Kidney (tissue), 14 donors: ENCODE measurements around the gene PDIA5. TPM values are rescaled to one million over a fixed set of nuclear protein-coding genes. Genes with fewer than 3 reads are reported as not detected.

Experiments
- DNase-seq, 5 donors: peaks; one replicate each; pipeline ENCODE4 v3.0.0-alpha.2; 2013 to 2020
- FAIRE-seq: peaks from 2 replicates; lab custom pipeline; 2012; peaks lifted over from hg19 to GRCh38; lab: Jason Lieb, UNC
- H3K27ac ChIP-seq, 2 donors: one replicate each; pipeline ENCODE4 v1.7.0; 2013; ENCODE audit warnings: low read depth in 2 of 2, low read length in 2 of 2, inconsistent platforms in 1 of 2
- H3K27me3 ChIP-seq: one replicate; pipeline ENCODE4 v1.7.1; 2013; ENCODE audit warnings: low read length, inconsistent platforms; ENCODE audit not compliant: control insufficient read depth, insufficient read depth
- H3K36me3 ChIP-seq, 3 donors: one replicate each; pipeline versions ENCODE4 v1.7.0 to v1.7.1; 2013; ENCODE audit warnings: low read length in 3 of 3, control low read depth in 1 of 3, inconsistent platforms in 1 of 3; ENCODE audit not compliant: insufficient read depth in 3 of 3, control insufficient read depth in 2 of 3
- H3K4me1 ChIP-seq, 3 donors: one replicate each; pipeline versions ENCODE4 v1.7.0 to v1.7.1; 2013; ENCODE audit warnings: low read length in 3 of 3, inconsistent platforms in 1 of 3, low read depth in 1 of 3; ENCODE audit not compliant: control insufficient read depth in 2 of 3, insufficient read depth in 2 of 3
- H3K4me3 ChIP-seq, 3 donors: one replicate each; pipeline versions ENCODE4 v1.7.0 to v1.8.1; 2013; ENCODE audit warnings: low read length in 3 of 3, control low read depth in 1 of 3, inconsistent platforms in 1 of 3
- H3K9ac ChIP-seq, 3 donors: one replicate each; pipeline versions ENCODE4 v1.7.0 to v1.7.1; 2013; ENCODE audit warnings: low read length in 3 of 3, control low read depth in 1 of 3, inconsistent platforms in 1 of 3
- H3K9me3 ChIP-seq, 3 donors: one replicate each; pipeline versions ENCODE4 v1.7.0 to v1.7.1; 2013; ENCODE audit warnings: low read length in 3 of 3, control low read depth in 1 of 3, inconsistent platforms in 1 of 3; ENCODE audit not compliant: control insufficient read depth in 2 of 3, insufficient read depth in 1 of 3
- CTCF ChIP-seq: IDR thresholded peaks from 3 replicates; pipeline ENCODE4 v1.5.1; 2012; ENCODE audit warnings: mild to moderate bottlenecking, moderate library complexity, borderline replicate concordance; ENCODE audit not compliant: insufficient read depth; ENCODE audit errors: extremely low read depth
- intact Hi-C: fragments of 100-400 bp; cut with DNase I; formaldehyde crosslinking; loops from one replicate; pipeline ENCODE4 v1.11.1; 2022
- polyA plus RNA-seq: library from polyadenylated mRNA; stranded (reverse); fragments of 350-450 nt; fragmentation: Illumina TruSeq; extraction: RNeasy Lipid Tissue Mini Kit (QIAGEN cat#74804); gene quantifications from one replicate; pipeline ENCODE4 v1.2.3, GENCODE V29; 2014; ENCODE audit warnings: low read depth, low replicate concordance; ENCODE audit not compliant: insufficient read depth
- total RNA-seq: library from RNA; stranded (reverse); fragmentation: NEBNext Ultra II Directional; extraction: Animal tissue kit (Norgen Biotek cat#: 25700); gene quantifications from one replicate; pipeline ENCODE4 v1.2.1, GENCODE V29; 2021
- donor health status: control.
- donor health status: control.
- donor health status: control.
- donor health status: control.
- donor health status: control.
- donor health status: DM: yes; HTN: yes; CAD: no.
- donor health status: Normal renal cell carcinoma (clear cell type).

Gene PDIA5
- total and polyA plus RNA-seq, 2 donors from 2014 or later = 19.9 to 27.9 TPM

DNA sequence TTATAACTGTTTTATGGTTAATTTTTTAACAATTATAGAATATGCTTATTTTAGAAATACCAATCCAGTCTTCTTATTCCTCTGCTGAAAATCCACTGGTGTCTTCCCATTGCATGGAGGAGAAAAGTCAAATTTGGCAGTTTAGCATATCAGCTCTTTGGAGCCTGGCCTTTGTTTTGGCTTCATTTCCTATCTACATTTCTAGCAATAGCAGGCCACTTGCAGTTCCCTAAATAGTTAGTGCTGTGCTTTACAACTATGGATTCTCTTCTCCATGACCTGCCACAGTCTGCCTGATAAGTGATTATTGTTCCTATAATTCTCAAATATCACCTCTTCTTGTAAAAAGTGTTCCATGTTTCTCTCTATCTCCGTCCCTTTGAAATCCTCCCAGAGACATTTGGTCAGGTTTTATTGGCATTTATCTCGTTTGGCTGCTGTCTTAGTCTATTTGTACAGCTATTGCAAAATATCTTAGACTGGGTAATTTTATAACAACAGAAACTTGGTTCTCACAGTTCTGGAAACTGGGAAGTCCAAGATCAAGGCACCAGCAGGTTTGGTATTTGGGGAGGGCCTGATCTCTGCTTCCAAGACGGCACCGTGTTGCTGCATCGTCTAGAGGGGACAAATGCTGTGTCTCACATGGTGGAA lies 126.8 kb downstream of the PDIA5 start:
- H3K27me3 ChIP-seq = no peaks in the 10 kb centered on the region
- no peak overlapping the region for H3K27ac ChIP-seq
- H3K36me3 ChIP-seq = no peaks in the 10 kb centered on the region
- no peaks in the 10 kb centered on the region for H3K9me3 ChIP-seq
- no peak for DNase-seq
- intact Hi-C loops = no loop called here
- no peak overlapping the region for H3K9ac ChIP-seq
- H3K4me1 ChIP-seq = no peaks in the 10 kb centered on the region
- no peak for TF ChIP-seq CTCF
- H3K4me3 ChIP-seq = no peak overlapping the region
- FAIRE-seq = no peak

GRCh38 chr3:123194552-123194951 lies 127.7 kb downstream of the PDIA5 start:
- no peak for FAIRE-seq
- no peaks in the 10 kb centered on the region for H3K27me3 ChIP-seq
- no peaks in the 10 kb centered on the region for H3K9me3 ChIP-seq
- peak; percentile 37 for TF ChIP-seq CTCF
- DNase-seq = peak in 4 of 5 donors; percentile 21 to 51 (median 37)
- intact Hi-C loops = no loop called here
- no peaks in the 10 kb centered on the region for H3K4me1 ChIP-seq
- H3K36me3 ChIP-seq = no peaks in the 10 kb centered on the region
- H3K4me3 ChIP-seq = no peak overlapping the region
- no peak overlapping the region for H3K27ac ChIP-seq
- H3K9ac ChIP-seq = no peak overlapping the region

GRCh38 chr3:123198372-123198771 lies 131.5 kb downstream of the PDIA5 start:
- no peaks in the 10 kb centered on the region for H3K27me3 ChIP-seq
- no peak for DNase-seq
- TF ChIP-seq CTCF = no peak
- intact Hi-C loops = no loop called here
- H3K27ac ChIP-seq = no peak overlapping the region
- peaks cover 0 to 11% (median 3%) of the 10 kb centered on the region in 3 donors for H3K4me1 ChIP-seq
- no peaks in the 10 kb centered on the region for H3K36me3 ChIP-seq
- no peak overlapping the region for H3K4me3 ChIP-seq
- no peak overlapping the region for H3K9ac ChIP-seq
- no peaks in the 10 kb centered on the region for H3K9me3 ChIP-seq
- no peak for FAIRE-seq

- no peak for FAIRE-seq
- peaks cover 0 to 11% (median 3%) of the 10 kb centered on the region in 3 donors for H3K4me1 ChIP-seq
Measured at GRCh38 chr3:123201223-123201556, 134.4 kb downstream of the PDIA5 start.

More at GRCh38 chr3:123201223-123201556, 134.4 kb downstream of the PDIA5 start:
- Histone ChIP-seq H3K4me3 (peak overlapping the region; percentile 68 to 95 (median 95)), H3K36me3 (no peaks in the 10 kb centered on the region), H3K27ac (no peak overlapping the region), H3K9me3 (no peaks in the 10 kb centered on the region), H3K27me3 (no peaks in the 10 kb centered on the region), H3K9ac (peak overlapping the region; percentile 39 to 97 (median 86))
- intact Hi-C loops = no loop called here
- DNase-seq = no peak
- TF ChIP-seq CTCF = no peak
